ENCODE measurements around the gene MOB3B.

The MOB3B gene

DNA sequence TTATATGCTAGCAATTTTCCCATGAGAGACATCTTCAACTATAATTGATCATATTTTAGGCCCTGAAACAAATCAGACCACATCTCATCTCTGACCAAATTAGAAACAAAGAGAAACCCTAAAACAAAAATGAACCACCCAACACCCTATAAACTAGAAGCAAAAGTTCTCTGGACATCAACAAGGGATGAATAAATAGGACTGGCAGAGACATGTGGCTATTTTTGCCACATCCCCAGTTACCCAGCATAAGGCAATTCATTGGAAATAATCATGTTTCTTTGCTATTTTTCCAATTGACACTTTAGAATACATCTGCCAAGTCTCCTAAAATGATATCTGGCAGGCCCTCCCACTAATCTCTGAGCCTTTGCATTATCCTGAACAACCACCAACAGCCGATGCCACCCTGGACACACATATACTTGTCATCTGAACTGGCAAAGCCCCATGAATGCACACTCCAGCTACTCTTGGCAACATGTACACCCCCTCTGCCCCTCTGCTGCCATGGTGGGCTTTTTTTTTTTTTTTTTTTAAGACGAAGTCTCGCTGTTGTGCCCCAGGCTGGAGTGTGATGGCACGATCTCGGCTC is 179.1 kb downstream of the MOB3B start:
- TF ChIP-seq, protein P1, sequence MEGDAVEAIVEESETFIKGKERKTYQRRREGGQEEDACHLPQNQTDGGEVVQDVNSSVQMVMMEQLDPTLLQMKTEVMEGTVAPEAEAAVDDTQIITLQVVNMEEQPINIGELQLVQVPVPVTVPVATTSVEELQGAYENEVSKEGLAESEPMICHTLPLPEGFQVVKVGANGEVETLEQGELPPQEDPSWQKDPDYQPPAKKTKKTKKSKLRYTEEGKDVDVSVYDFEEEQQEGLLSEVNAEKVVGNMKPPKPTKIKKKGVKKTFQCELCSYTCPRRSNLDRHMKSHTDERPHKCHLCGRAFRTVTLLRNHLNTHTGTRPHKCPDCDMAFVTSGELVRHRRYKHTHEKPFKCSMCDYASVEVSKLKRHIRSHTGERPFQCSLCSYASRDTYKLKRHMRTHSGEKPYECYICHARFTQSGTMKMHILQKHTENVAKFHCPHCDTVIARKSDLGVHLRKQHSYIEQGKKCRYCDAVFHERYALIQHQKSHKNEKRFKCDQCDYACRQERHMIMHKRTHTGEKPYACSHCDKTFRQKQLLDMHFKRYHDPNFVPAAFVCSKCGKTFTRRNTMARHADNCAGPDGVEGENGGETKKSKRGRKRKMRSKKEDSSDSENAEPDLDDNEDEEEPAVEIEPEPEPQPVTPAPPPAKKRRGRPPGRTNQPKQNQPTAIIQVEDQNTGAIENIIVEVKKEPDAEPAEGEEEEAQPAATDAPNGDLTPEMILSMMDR (IDR thresholded peaks at IDR 0.05; ENCODE audit: borderline replicate concordance, control extremely low read depth, extremely low read depth, insufficient read depth, missing control alignments) = no peak
- DNase-seq (ENCODE audit: low spot score) = no peak
- in situ Hi-C loops (cut with MboI; ENCODE audit: low sequenced_read_pairs, unreplicated experiment) = no loop called here

DNA sequence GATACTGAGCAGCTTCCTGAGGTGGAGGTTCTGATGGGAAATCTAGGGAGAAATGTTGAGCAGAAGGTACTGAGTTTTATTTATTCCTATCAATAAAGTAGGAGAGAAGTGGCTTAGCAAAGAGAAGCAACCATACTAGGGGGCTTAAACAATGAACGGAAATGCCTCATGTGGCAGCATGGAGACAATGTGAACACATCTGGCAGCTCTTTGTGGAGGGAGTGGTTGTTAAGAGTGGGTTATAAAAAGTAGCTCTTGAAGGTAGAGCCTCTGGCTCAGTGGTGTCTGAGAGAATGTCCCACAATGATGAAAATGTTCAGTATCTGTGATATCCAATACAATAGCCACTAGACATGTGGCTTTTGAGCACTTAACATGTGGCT is 179.9 kb downstream of the MOB3B start:
- in situ Hi-C loops (cut with MboI; ENCODE audit: low sequenced_read_pairs, unreplicated experiment) = loop anchor here (5.0 kb wide), 1 partner anchor 178 kb away; the partner anchor contains the start of gene MOB3B
- TF ChIP-seq, protein P1 (IDR thresholded peaks at IDR 0.05; ENCODE audit: borderline replicate concordance, control extremely low read depth, extremely low read depth, insufficient read depth, missing control alignments) = no peak
- no peak for DNase-seq (ENCODE audit: low spot score)

DNA sequence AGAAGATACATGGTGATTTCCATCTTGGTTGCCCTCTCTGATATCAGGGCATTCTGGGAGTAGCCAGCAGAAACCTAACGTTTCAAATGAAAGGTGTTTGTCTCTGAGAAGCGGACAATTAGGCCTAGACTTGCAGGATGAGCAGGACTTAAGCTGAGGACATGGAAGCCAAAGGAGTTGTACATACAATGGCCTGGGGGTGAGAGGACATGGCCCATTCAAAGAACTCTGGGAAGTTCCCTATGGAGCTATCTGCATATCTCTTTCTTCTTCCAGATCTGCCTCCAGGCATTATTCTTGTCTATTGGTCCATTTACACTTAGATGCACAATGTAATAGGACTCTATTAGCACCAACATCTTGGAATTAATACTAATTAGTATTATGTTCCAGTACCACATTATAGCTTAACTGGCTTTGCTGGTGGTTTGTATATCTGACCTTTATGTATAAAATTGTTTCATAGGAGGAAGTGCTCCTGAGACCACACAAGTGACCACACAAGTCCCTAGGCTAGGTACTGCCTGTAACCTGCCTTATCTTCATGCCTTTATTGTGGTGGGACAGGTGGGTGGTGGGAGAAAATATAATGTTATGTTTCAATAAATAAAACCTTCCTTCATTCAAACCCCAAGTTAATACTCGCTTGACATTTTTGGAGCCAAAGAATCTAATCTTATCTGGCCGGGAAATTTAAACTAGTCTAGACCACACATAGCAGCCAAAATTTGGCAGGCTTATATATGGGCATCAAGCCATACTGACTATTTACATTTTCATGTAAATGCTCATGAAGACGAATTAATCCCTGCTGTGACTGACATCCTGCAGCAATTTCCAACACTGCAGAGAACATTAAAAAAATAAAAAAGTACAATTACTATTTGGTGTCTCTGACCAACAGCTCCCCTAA is 180.6 kb downstream of the MOB3B start:
- in situ Hi-C loops (cut with MboI; ENCODE audit: low sequenced_read_pairs, unreplicated experiment) = loop anchor here (5.0 kb wide), 1 partner anchor 178 kb away; the partner anchor contains the start of gene MOB3B
- TF ChIP-seq, protein P1 (IDR thresholded peaks at IDR 0.05; ENCODE audit: borderline replicate concordance, control extremely low read depth, extremely low read depth, insufficient read depth, missing control alignments) = no peak
- no peak for DNase-seq (ENCODE audit: low spot score)

DNA sequence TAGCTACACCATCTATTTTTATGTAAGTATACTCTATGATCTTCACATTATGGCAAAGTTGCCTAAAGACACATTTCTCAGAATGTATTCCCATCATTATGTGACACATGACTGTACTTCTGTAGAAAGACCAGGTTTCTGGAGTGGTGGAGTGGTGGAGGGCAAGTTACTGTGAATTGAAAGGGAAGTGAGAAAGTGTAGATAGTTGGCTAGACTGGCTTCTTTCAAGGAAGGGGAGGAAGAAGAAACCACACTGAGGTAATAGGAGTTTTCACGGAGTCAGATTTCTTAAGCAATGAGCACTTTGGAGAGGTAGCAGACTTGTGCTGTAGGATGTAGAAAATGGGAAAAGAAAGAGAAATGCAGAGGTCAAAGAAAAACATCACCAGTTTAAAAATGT is 181.7 kb downstream of the MOB3B start:
- in situ Hi-C loops (cut with MboI; ENCODE audit: low sequenced_read_pairs, unreplicated experiment) = loop anchor here (5.0 kb wide), 1 partner anchor 179 kb away; the partner anchor contains the start of gene MOB3B
- DNase-seq (ENCODE audit: low spot score) = no peak
- TF ChIP-seq, protein P1 (IDR thresholded peaks at IDR 0.05; ENCODE audit: borderline replicate concordance, control extremely low read depth, extremely low read depth, insufficient read depth, missing control alignments) = no peak

DNA sequence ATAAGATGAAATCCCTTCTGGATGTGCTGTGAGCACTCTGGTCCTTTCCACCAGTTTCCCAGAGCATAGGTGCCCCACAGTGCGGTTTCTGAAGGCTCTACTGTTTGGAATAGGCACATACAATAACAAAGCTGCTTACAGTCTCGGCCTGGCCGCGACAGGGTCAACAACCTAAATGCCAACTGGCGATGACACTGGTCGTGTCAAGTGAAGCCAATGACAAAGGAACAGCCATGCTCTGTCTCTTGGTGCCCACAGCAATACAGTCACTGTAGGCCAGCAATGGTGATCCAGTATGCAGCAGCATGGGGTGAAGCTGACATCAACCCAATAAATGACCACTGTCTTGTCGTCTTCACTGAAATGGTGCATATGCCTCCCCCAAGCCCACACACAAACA is 184.8 kb downstream of the MOB3B start:
- in situ Hi-C loops (cut with MboI; ENCODE audit: low sequenced_read_pairs, unreplicated experiment) = loop anchor here (5.0 kb wide), 1 partner anchor 183 kb away; the partner anchor contains the start of gene MOB3B
- no peak for DNase-seq (ENCODE audit: low spot score)
- TF ChIP-seq, protein P1 (IDR thresholded peaks at IDR 0.05; ENCODE audit: borderline replicate concordance, control extremely low read depth, extremely low read depth, insufficient read depth, missing control alignments) = no peak

DNA sequence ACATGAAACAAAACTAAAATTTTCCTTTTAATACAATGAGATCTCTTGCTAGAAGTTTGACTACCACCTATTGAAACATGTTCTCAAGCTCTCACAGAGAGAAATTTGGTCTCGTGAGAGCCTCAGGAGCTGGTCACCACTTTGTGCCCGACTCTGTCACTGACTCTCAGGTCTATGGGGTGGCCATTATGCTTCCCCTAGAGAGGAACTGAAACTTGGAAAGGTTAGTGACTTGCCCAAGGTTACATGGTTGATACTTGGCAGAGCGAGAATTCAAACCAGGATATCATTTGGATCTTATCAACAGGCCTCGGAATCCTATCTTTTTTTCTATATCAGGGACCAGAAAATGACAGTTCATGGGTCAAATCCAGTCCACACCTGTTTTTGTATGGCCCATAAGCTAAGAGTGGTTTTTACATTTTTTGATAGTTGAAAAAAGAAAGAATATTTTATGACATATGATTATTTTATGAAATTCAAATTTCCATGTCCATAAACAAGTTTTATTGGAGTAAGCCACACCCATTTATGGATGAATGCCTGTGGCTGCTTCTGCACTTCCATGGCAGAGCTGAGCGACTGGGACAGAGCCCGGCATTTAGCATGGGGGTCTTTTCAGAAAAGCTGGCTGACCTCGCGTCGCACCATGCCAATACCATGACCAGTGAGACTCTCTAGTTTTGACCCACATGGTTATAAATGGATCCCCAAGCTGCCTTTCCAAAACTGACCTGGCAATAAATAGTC is 187.9 kb downstream of the MOB3B start:
- TF ChIP-seq, protein P1 (IDR thresholded peaks at IDR 0.05; ENCODE audit: borderline replicate concordance, control extremely low read depth, extremely low read depth, insufficient read depth, missing control alignments) = no peak
- in situ Hi-C loops (cut with MboI; ENCODE audit: low sequenced_read_pairs, unreplicated experiment) = no loop called here
- no peak for DNase-seq (ENCODE audit: low spot score)
